ENCODE measurements around the gene FAM83F.

GRCh38 chr22:40030758-40031095 lies 36.0 kb downstream of the FAM83F start:
- TF ChIP-seq EZH2 (IDR thresholded peaks at IDR 0.05; ENCODE audit: borderline replicate concordance, insufficient read depth, low read depth, low read length, poor library complexity, severe bottlenecking) (no peak), CTCF (IDR thresholded peaks at IDR 0.05) (no peak)
